ENCODE data around the gene AKAP1. TPM values are rescaled to one million over a fixed set of nuclear protein-coding genes. Genes with fewer than 3 reads are reported as not detected.

AKAP1 gene
- total and polyA plus RNA-seq, 2 of the 8 experiments (the other 6 are each of a cell fraction or from before 2014, with no cell fraction given), result 120 to 156 TPM

- no peak overlapping the region for H4K8ac ChIP-seq (ENCODE audit: extremely low read depth, insufficient read depth, low read length)
- no peak overlapping the region for H3K56ac ChIP-seq (replicated peaks; ENCODE audit: insufficient read length, low read depth, low read length)
- no peak overlapping the region for H2BK120ac ChIP-seq (replicated peaks; ENCODE audit: low read depth, low read length)
- DNase-seq (ENCODE audit: low read depth in 1 of 2, low spot score in 2 of 2), result no peak
- no peaks in the 10 kb centered on the region for H3K79me1 ChIP-seq (ENCODE audit: low read depth, low read length)
- H2BK5ac ChIP-seq (ENCODE audit: low read depth, low read length), result no peak overlapping the region
- 0 out of 2 replicates have a peak, but pooled peaks have one; percentile 13 for TF ChIP-seq BACH1 (IDR thresholded peaks at IDR 0.05; ENCODE audit: low read length)
- no peak for TF ChIP-seq CHD2 (IDR thresholded peaks at IDR 0.05; ENCODE audit: low read length)
- no peak overlapping the region for H3K4me2 ChIP-seq (ENCODE audit: insufficient read depth in 1 of 2, low read depth in 2 of 2, low read length in 2 of 2)
- no peak for FAIRE-seq
- no peaks in the 10 kb centered on the region for H3K79me2 ChIP-seq (ENCODE audit: control insufficient read depth in 1 of 2, insufficient read depth in 2 of 2, low read length in 2 of 2)
- no peak overlapping the region for H3K9ac ChIP-seq (replicated peaks in 1 of 4; ENCODE audit: extremely low read depth in 1 of 4, low read depth in 3 of 4, low read length in 3 of 4)
- H3K9me3 ChIP-seq (ENCODE audit: insufficient read depth in 2 of 2, low read depth in 1 of 2, low read length in 1 of 2), result no peaks in the 10 kb centered on the region
- no peaks in the 10 kb centered on the region for H3K23me2 ChIP-seq (ENCODE audit: low read depth, low read length)
- no peaks in the 10 kb centered on the region for H4K20me1 ChIP-seq (replicated peaks in 1 of 2; ENCODE audit: control insufficient read depth in 1 of 2, insufficient read depth in 2 of 2, low read length in 2 of 2)
- H3K27ac ChIP-seq (ENCODE audit: low read depth, low read length), result no peak overlapping the region
- H3K23ac ChIP-seq (ENCODE audit: insufficient read length), result no peak overlapping the region
- no peak overlapping the region for H3K4ac ChIP-seq (replicated peaks; ENCODE audit: insufficient read length, low read depth, low read length)
- no peak overlapping the region for H2BK15ac ChIP-seq (ENCODE audit: low read length)
- H2AFZ ChIP-seq (ENCODE audit: low read length), result no peak overlapping the region
- ChIA-PET POLR2A (ENCODE audit: partially characterized antibody) (no interaction called here), CTCF (ENCODE audit: partially characterized antibody) (interaction anchor here (0.8 to 1.6 kb wide), 2 partner anchors 9 to 21 kb away, joined by 3 to 4 read pairs; no protein-coding TSS in a partner anchor)
- no peak overlapping the region for H2BK12ac ChIP-seq (ENCODE audit: low read depth, low read length)
- no peak overlapping the region for H4K91ac ChIP-seq (replicated peaks; ENCODE audit: insufficient read length, low read length)
- H3K36me3 ChIP-seq (ENCODE audit: control insufficient read depth in 2 of 4, insufficient read depth in 4 of 4, low read length in 3 of 4), result no peaks in the 10 kb centered on the region
- no peak overlapping the region for H4K5ac ChIP-seq (ENCODE audit: insufficient read length, low read depth, low read length)
- no peak overlapping the region for H2BK20ac ChIP-seq (ENCODE audit: low read length)
- no peak overlapping the region for H3K14ac ChIP-seq (ENCODE audit: insufficient read length)
- H2AK5ac ChIP-seq (ENCODE audit: low read depth, low read length), result no peak overlapping the region
- 0 out of 7 replicates have a peak, but pooled peaks cover 0 to 3% (median 0%) of the 10 kb centered on the region in 4 experiments for H3K4me1 ChIP-seq (replicated peaks in 1 of 4; ENCODE audit: control insufficient read depth in 3 of 4, insufficient read depth in 4 of 4, low read length in 3 of 4)
- no peaks in the 10 kb centered on the region for H3K27me3 ChIP-seq (replicated peaks in 1 of 4; ENCODE audit: control insufficient read depth in 3 of 4, extremely low read depth in 1 of 4, insufficient read depth in 3 of 4, low read length in 3 of 4)
- WGBS, 2 experiments (ENCODE audit: extremely low coverage in 1 of 2, insufficient coverage in 1 of 2, insufficient read length in 1 of 2, insufficient replicate concordance in 2 of 2, low coverage in 1 of 2, low lambda C conversion rate in 2 of 2, missing lambda C conversion rate in 1 of 2), result 93% methylated on average over 3 of the region's 3 CpGs; no CpG with 5 or more reads in 1 of the 2 experiments
- no peak overlapping the region for H3K18ac ChIP-seq (ENCODE audit: extremely low read depth, low read length)
- no peak overlapping the region for H3K4me3 ChIP-seq (ENCODE audit: extremely low read depth in 1 of 4, insufficient read depth in 2 of 4, low read depth in 3 of 4, low read length in 4 of 4)
These were observed 75.6 kb downstream of the AKAP1 start for GRCh38 chr17:57160624-57161023.

Measured in H1 (cell line).